IPS DF 6.9 (cell line): Measurements from ENCODE around the gene UXT.
"Not testable (repeated sequence)": the region's sequence is repeated elsewhere in the genome, so short reads cannot be mapped to it uniquely, and the experiment has no call there.

ENCODE experiments used
- DNase-seq: peaks from one replicate; pipeline ENCODE4 v3.0.0-alpha.2; 2013; ENCODE audit warnings: low read depth, low spot score
- H3K27ac ChIP-seq: one replicate; pipeline ENCODE4 v1.5.1; 2013; ENCODE audit warnings: low read length, control low read depth
- H3K27me3 ChIP-seq: 2 replicates; pipeline ENCODE4 v1.6.1; 2013; ENCODE audit warnings: mild to moderate bottlenecking, low read length; ENCODE audit not compliant: control insufficient read depth, insufficient read depth
- H3K36me3 ChIP-seq: 2 replicates; pipeline ENCODE4 v1.6.1; 2013; ENCODE audit warnings: low read length; ENCODE audit not compliant: control insufficient read depth, insufficient read depth
- H3K4me1 ChIP-seq: 2 replicates; pipeline ENCODE4 v1.6.1; 2013; ENCODE audit warnings: low read length; ENCODE audit not compliant: control insufficient read depth, insufficient read depth
- H3K4me3 ChIP-seq: 2 replicates; pipeline ENCODE4 v1.5.1; 2013; ENCODE audit warnings: mild to moderate bottlenecking, low read length
- H3K9me3 ChIP-seq: 2 replicates; pipeline ENCODE4 v1.6.1; 2013; ENCODE audit warnings: low read length, inconsistent platforms; ENCODE audit not compliant: control insufficient read depth, insufficient read depth
- whole genome bisulfite sequencing: extraction: QIAGEN DNeasy Blood & Tissue Kit; methylation state at CpG from one replicate; pipeline ENCODE4 v1.1.7; 2013; ENCODE audit warnings: mixed read lengths, missing lambda C conversion rate; ENCODE audit not compliant: insufficient read length, insufficient coverage; 5-methylcytosine and 5-hydroxymethylcytosine counted together

UXT gene, protein sequence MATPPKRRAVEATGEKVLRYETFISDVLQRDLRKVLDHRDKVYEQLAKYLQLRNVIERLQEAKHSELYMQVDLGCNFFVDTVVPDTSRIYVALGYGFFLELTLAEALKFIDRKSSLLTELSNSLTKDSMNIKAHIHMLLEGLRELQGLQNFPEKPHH

DNA sequence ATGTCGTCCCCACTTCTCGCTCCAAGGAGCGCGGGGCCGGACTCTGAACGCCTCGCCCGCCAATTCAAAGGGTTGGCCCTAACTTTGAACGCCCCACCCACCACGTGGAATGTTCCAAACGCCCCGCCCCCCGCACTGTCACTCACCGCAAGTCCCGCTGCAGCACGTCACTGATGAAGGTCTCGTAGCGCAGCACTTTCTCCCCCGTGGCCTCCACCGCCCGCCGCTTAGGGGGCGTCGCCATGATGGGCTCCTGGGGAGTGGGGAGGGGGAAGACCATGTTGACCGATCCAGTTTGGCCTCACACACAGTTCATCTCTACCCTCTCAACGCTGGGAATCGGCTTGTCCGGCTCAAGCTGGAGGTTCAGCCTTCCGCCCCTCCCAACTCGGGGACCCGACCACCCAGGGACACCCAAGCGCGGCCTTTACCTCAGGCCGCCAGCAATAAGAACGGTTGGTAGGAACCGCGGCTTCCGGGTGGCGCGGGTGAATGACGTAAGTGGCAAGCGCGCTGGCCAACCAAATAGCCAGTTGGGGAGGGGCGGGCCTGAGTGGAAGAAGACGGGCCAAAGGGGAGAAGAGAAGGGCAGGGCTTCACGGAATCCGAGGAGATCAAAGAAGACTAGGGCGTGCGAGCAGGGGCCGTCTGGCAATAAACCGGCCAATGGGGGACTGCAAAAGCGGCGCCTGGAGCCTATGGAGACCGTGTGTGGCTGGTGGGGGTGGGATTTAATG, at the start of gene UXT:
TSS of gene UXT (minus strand) at position 497 of the 737 bp plus-strand sequence. CDS start at position 244, 253 bp downstream.
- no peak within 1 kb of the TSS for H3K27ac ChIP-seq
- peaks cover 4% of the 10 kb centered on the region; the same call in 1 of the 2 replicates for H3K36me3 ChIP-seq
- no peaks in the 10 kb centered on the region for H3K4me1 ChIP-seq
- H3K4me3 ChIP-seq: peak within 1 kb of the TSS; percentile 98
- peak; percentile 45 for DNase-seq
- no peaks in the 10 kb centered on the region for H3K27me3 ChIP-seq
- no CpG with 5 or more reads among the region's 54 CpGs for WGBS
- H3K9me3 ChIP-seq: no peaks in the 10 kb centered on the region

DNA sequence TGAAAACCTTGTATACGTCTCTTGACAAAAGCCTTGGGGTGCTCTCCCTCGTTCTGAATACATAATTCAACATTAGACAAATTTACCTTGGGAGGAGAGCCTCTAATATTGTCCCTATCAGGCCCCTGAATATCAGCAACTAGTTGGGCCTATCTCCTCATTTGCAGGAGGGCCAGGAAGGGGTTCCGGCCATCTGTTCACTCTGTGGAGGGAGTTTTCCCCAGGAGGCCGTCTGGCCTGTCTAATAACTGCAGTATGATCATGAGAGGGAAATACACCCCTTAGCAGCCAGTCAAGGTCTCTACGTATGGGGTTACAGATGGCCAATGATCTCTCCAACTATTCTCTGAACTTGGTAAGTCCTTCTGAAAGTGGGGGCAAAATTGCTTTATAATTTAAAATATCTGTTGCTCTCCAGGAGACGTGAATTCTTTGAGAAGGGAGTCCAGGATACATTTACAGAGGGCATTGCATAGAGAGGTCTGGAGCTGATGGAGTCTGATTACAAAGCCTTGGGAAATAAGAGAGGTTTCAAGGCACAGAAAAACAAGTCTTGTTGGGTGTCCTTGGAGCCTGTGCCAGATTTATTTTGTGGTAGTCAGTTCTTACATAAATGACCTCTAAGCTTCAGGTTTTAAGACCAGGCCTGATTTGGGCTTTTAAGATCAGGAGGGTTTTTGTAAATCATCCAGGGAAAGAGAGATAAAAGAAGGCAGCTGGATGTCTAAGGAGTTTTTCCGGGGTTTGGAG, 48.2 kb upstream of the UXT start:
- Histone ChIP-seq H3K27ac (no peak overlapping the region), H3K27me3 (no peaks in the 10 kb centered on the region), H3K36me3 (no peaks in the 10 kb centered on the region), H3K4me3 (no peak overlapping the region), H3K4me1 (no peaks in the 10 kb centered on the region), H3K9me3 (no peaks in the 10 kb centered on the region)
- no CpG with 5 or more reads among the region's 7 CpGs for WGBS
- no peak for DNase-seq

DNA sequence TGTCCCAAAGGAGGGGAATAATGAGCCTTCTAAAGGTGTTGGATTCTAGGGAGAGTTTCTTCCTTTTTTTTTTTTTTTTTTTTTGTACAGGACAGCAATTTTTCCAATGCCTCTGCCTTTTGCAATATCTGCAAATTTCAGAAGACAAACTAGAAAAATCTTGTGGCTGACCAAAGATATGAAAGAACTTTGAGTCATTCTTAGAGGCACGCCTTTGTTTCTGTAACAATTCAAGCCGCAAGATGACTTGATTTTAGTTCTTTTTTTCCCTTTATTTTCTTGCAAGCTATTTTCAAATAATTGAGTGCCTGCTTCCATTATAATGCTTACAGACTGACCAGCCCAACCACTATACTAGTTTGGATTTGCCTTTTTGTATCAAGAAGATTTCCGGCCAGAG, 47.6 kb upstream of the UXT start:
- H3K9me3 ChIP-seq: no peaks in the 10 kb centered on the region
- no peaks in the 10 kb centered on the region for H3K36me3 ChIP-seq
- H3K4me3 ChIP-seq: no peak overlapping the region
- DNase-seq: no peak
- no peaks in the 10 kb centered on the region for H3K4me1 ChIP-seq
- no CpG with 5 or more reads among the region's 3 CpGs for WGBS
- H3K27ac ChIP-seq: no peak overlapping the region
- H3K27me3 ChIP-seq: no peaks in the 10 kb centered on the region

GRCh38 chrX:47704736-47705135, 45.8 kb upstream of the UXT start:
- Histone ChIP-seq H3K27me3 (no peaks in the 10 kb centered on the region), H3K4me1 (no peaks in the 10 kb centered on the region), H3K27ac (no peak overlapping the region), H3K4me3 (no peak overlapping the region), H3K9me3 (no peaks in the 10 kb centered on the region), H3K36me3 (no peaks in the 10 kb centered on the region)
- no peak for DNase-seq
- WGBS: no CpG with 5 or more reads among the region's 5 CpGs

DNA sequence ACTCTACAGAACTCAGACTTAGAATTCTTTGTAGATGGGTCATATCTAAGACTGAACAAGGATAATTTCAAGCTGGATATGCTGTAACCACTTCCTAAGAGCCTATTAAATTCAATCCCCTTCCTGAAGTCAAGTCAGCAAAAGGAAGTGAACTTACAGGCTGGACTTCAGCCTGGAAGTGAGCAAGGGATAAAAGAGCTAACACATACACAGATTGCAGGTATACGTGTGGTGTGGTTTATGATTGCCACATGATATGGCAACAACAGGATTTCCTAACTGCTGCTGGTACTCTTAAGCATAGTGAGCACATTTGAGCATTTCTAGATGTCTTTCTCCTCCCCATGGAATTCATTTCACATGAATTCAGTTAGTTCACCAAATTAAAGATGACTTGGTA, 38.2 kb upstream of the UXT start:
- Histone ChIP-seq H3K36me3 (no peaks in the 10 kb centered on the region), H3K27ac (no peak overlapping the region), H3K27me3 (no peaks in the 10 kb centered on the region), H3K4me3 (no peak overlapping the region), H3K4me1 (no peaks in the 10 kb centered on the region), H3K9me3 (no peaks in the 10 kb centered on the region)
- no peak for DNase-seq
- no CpG with 5 or more reads among the region's 1 CpG for WGBS

DNA sequence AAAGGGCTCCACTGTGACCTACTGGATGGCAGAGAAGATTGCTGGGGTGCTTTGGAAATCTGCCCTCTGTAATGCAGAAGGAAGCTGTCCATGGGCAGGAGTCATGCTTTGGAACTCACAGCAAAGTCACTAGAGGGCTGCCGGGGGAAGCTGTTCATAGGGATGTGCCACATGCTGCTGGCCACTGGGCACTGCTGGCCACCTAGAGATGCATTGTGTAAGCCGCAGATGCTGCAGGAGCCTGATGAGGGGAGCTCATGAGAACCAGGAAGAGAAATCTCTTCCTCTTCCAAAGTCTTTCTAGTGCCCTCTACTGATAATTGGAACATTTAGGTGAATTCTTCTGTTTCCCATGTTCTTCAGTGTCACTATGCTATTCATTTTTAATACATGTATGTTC, 31.2 kb upstream of the UXT start:
- Histone ChIP-seq H3K4me3 (no peak overlapping the region), H3K27ac (no peak overlapping the region), H3K9me3 (no peaks in the 10 kb centered on the region), H3K27me3 (no peaks in the 10 kb centered on the region), H3K4me1 (no peaks in the 10 kb centered on the region), H3K36me3 (no peaks in the 10 kb centered on the region)
- WGBS: no CpG with 5 or more reads among the region's 2 CpGs
- DNase-seq: no peak

DNA sequence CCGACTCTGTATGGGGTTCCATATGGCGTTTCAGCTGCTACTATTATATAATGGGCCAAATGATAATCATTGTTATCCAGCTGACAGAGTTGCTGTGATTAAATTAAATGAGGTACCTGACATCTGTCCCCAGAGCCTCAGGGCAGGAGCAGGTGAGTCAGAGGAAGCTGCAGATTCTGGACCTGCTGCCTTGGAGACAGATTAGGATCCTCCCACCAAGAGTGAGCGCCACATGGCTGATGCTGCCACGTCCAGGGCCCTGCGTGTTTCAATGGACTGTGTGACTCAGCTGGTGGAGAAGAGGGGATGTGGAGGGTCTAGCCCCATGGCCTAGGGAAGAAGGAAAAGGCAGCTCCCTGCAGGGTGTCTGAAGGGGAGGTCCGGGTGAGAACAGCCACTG, 28.3 kb upstream of the UXT start:
- WGBS: no CpG with 5 or more reads among the region's 6 CpGs
- Histone ChIP-seq H3K36me3 (no peaks in the 10 kb centered on the region), H3K27ac (no peak overlapping the region), H3K4me1 (no peaks in the 10 kb centered on the region), H3K9me3 (no peaks in the 10 kb centered on the region), H3K27me3 (no peaks in the 10 kb centered on the region), H3K4me3 (no peak overlapping the region)
- DNase-seq: no peak

GRCh38 chrX:47683829-47684205, 24.8 kb upstream of the UXT start:
- WGBS: no CpG with 5 or more reads among the region's 3 CpGs
- DNase-seq: no peak
- Histone ChIP-seq H3K4me3 (no peak overlapping the region), H3K36me3 (no peaks in the 10 kb centered on the region), H3K27me3 (no peaks in the 10 kb centered on the region), H3K4me1 (no peaks in the 10 kb centered on the region), H3K9me3 (no peaks in the 10 kb centered on the region), H3K27ac (no peak overlapping the region)

GRCh38 chrX:47683184-47683828, 24.3 kb upstream of the UXT start:
- H3K27ac ChIP-seq: no peak overlapping the region
- no peaks in the 10 kb centered on the region for H3K27me3 ChIP-seq
- DNase-seq: no peak
- WGBS: no CpG with 5 or more reads among the region's 14 CpGs
- H3K4me1 ChIP-seq: no peaks in the 10 kb centered on the region
- no peaks in the 10 kb centered on the region for H3K9me3 ChIP-seq
- no peaks in the 10 kb centered on the region for H3K36me3 ChIP-seq
- no peak overlapping the region for H3K4me3 ChIP-seq

DNA sequence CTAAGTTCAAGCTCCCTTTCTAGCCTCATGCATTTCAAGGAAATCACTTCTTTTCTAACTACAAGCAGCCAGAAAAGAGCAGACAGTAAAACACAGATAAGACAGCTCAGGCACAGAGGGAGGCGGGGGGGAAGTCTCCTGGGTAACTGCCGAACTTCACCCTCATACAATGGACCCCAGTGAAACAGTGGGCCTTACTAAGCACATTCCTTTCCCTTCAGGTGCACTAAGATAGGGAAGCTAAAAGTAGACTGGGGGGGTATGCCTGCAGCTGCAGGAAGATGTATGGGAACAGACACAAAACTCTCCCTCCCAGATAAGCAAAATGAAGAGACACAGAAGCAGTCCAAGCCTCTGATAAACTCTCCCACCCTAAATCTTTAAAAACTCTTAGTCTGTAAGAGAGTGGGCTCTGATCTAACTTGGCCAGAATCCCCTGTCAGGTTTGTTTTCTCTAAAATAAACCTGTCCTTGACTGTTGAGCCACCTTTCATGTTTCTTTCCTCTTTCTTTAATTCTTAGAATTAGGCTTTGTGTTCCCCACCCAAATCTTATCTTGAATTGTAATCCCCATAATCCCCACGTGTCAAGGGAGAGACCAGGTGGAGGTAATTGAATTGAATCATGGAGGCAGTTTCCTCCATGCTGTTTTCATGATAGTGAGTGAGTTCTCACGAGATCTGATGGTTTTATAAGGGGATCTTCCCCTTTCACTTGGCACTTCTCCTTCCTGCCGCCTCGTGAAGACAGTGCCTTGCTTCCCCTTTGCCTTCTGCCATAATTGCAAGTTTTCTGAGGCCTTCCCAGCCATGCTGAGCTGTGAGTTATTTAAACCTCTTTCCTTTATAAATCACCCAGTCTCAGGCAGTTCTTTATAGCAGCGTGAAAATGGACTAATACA, 17.2 kb upstream of the UXT start:
- not testable (repeated sequence) for H3K4me3 ChIP-seq, H3K4me1 ChIP-seq, DNase-seq, H3K36me3 ChIP-seq, H3K9me3 ChIP-seq, H3K27me3 ChIP-seq, H3K27ac ChIP-seq
- WGBS: no CpG with 5 or more reads among the region's 7 CpGs
